ENCODE measurements around the gene RPL35.

- TF ChIP-seq EZH2 (IDR thresholded peaks at IDR 0.05; ENCODE audit: borderline replicate concordance, low read depth, low read length, poor library complexity, severe bottlenecking) (no peak), CTCF (conservative IDR thresholded peaks at IDR 0.05; ENCODE audit: low read depth, low read length) (no peak)
These were observed 27.2 kb downstream of the RPL35 start for GRCh38 chr9:124834591-124834990.

Measured in A673 (cell line).